Skeletal muscle tissue (tissue), 4 donors: ENCODE results near the gene NIPBL. TPM values are rescaled to one million over a fixed set of nuclear protein-coding genes. Genes with fewer than 3 reads are reported as not detected.
"Not testable (repeated sequence)": the region's sequence is repeated elsewhere in the genome, so short reads cannot be mapped to it uniquely, and the experiment has no call there.

Experiments used
- H3K27ac ChIP-seq: one replicate; pipeline ENCODE4 v1.7.0; 2013; ENCODE audit warnings: mild to moderate bottlenecking, low read depth, low read length, inconsistent platforms
- H3K27me3 ChIP-seq, 3 donors: one replicate each; pipeline ENCODE4 v1.7.0; 2013; ENCODE audit warnings: low read length in 3 of 3; ENCODE audit not compliant: control insufficient read depth in 3 of 3, insufficient read depth in 3 of 3
- H3K36me3 ChIP-seq, 3 donors: one replicate each; pipeline ENCODE4 v1.7.0; 2013; ENCODE audit warnings: low read length in 3 of 3; ENCODE audit not compliant: control insufficient read depth in 3 of 3, insufficient read depth in 3 of 3
- H3K4me1 ChIP-seq, 3 donors: one replicate each; pipeline ENCODE4 v1.7.0; 2013; ENCODE audit warnings: low read length in 3 of 3, mild to moderate bottlenecking in 3 of 3; ENCODE audit not compliant: control insufficient read depth in 3 of 3, insufficient read depth in 3 of 3
- H3K4me3 ChIP-seq, 3 donors: one replicate each; pipeline ENCODE4 v1.7.0; 2013; ENCODE audit warnings: low read length in 3 of 3
- H3K9ac ChIP-seq, 3 donors: one replicate each; pipeline ENCODE4 v1.7.0; 2013; ENCODE audit warnings: low read length in 3 of 3, mild to moderate bottlenecking in 3 of 3, moderate library complexity in 2 of 3, low read depth in 1 of 3
- H3K9me3 ChIP-seq, 3 donors: one replicate each; pipeline ENCODE4 v1.7.0; 2013; ENCODE audit warnings: low read length in 3 of 3; ENCODE audit not compliant: control insufficient read depth in 3 of 3
- total RNA-seq: library from RNA; depleted of rRNA; stranded (reverse); fragments of >200 nt; gene quantifications from one replicate; pipeline ENCODE4 v1.2.3, GENCODE V29; 2014
- donor health status: Osteomylitis.

Gene NIPBL
- total RNA-seq, 1 donor from 2014 or later = 36.5 TPM

DNA sequence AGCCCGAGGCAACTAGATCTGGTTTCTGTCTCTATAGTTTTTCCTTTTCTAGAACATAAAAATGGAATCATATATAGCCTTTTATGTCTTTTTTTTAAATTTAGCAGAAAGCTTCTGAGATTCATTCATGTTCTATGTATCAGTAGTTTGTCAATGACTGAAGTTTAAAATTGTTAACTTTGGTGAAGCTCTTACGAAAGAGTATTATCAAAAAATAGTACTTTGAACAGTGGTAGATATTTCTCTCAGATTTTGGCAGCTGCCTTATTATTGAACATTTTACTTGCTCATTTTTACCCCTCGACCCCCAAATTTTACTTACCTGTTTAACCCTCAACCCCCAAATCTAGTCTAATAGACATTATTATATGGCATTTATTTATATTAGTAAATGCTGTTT is 10.2 kb downstream of the NIPBL start:
- H3K27me3 ChIP-seq = no peaks in the 10 kb centered on the region
- no peak overlapping the region for H3K4me3 ChIP-seq
- H3K9ac ChIP-seq = peak overlapping the region in 2 of 3 donors; percentile 46 to 52
- peaks cover 11 to 21% (median 15%) of the 10 kb centered on the region in 3 donors for H3K4me1 ChIP-seq
- H3K27ac ChIP-seq = no peak overlapping the region
- H3K36me3 ChIP-seq = peaks cover 0 to 3% (median 0%) of the 10 kb centered on the region in 3 donors
- no peaks in the 10 kb centered on the region for H3K9me3 ChIP-seq

DNA sequence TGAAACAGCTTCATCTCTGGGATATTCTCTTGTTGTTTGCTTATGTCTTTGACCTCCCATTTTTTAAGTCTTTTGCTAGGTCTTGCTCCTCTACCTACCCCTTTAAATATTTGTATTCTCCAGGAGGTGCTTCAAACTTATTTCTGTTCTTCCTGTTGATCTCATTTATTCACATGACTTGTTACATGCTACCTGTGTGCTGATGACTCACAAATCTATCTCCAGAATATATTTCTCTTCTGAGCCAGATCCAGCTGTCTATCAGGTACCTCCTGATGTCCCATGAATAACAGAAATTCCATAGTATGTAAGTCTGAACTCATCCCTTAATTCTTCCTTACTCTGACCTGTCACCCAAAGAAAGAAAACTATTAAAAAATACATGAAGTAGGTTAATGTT is 11.0 kb downstream of the NIPBL start:
- Histone ChIP-seq H3K9ac (peak overlapping the region in 1 of 3 donors; percentile 46), H3K36me3 (peaks cover 0 to 3% (median 0%) of the 10 kb centered on the region in 3 donors), H3K4me3 (no peak overlapping the region), H3K4me1 (peaks cover 6 to 21% (median 15%) of the 10 kb centered on the region in 3 donors), H3K27ac (no peak overlapping the region), H3K9me3 (no peaks in the 10 kb centered on the region), H3K27me3 (no peaks in the 10 kb centered on the region)

DNA sequence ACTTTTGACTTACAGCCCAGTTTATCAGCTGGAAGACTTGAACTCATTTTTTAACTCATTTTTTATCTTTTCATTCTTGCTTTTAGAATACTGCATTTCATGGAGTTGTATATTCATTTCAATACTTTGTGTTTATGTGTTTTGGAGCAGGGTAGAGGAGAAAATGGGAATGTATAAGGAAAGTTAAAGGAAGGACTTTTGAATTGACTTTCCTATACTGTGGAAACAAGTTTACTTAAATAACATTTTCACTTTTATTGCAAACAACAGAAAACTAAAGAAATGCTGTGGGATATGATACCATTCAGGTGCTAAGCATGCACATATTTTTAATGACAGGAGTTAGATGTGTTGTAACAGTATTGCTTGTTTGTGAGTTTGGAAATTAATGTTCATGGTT is 11.7 kb downstream of the NIPBL start:
- Histone ChIP-seq H3K9ac (no peak overlapping the region), H3K9me3 (no peaks in the 10 kb centered on the region), H3K36me3 (peaks cover 0 to 3% (median 0%) of the 10 kb centered on the region in 3 donors), H3K4me3 (no peak overlapping the region), H3K4me1 (peaks cover 8 to 21% (median 15%) of the 10 kb centered on the region in 3 donors), H3K27ac (no peak overlapping the region), H3K27me3 (no peaks in the 10 kb centered on the region)

DNA sequence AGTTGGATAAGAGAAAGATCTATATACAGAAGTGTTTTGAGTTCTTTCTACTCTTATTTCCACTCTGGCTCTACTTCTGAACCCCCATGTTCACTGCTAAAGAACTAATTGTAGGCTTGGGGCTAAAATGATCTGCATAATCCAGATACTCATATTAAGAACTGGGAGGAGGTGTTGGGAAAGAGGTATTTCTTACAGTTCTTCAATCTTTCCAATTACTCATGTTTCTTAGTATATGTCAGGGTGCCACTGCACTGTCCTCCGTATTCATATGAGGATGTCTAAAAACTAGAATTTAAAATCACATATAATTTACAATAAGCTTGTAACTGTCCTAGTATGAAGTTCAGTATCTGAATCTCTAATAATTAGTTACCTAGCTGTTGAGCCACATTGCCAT is 12.7 kb downstream of the NIPBL start:
- Histone ChIP-seq H3K27me3 (no peaks in the 10 kb centered on the region), H3K4me1 (peaks cover 8 to 21% (median 15%) of the 10 kb centered on the region in 3 donors), H3K9ac (no peak overlapping the region), H3K36me3 (peaks cover 0 to 3% (median 0%) of the 10 kb centered on the region in 3 donors), H3K9me3 (no peaks in the 10 kb centered on the region), H3K4me3 (no peak overlapping the region), H3K27ac (no peak overlapping the region)

DNA sequence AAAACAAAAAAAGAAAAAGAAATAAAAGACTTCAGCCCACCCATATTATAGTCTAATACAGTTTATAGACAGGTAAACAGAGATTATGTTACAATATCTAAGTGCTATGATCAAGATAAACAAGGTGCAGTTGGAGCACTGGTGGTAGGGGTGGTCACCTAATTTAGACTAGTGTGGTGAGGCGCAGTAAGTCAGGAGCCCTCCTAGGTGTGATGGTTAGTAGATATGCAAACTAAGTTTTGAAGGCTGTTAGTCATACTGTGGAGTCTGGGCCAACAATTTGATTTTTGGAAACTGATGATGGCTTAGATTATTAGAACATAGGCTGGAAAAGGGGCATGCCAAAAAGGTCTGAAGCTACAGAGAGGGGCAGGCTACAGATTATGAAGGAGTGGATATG is 14.7 kb downstream of the NIPBL start:
- no peaks in the 10 kb centered on the region for H3K36me3 ChIP-seq
- H3K9ac ChIP-seq = no peak overlapping the region
- no peaks in the 10 kb centered on the region for H3K27me3 ChIP-seq
- no peak overlapping the region for H3K27ac ChIP-seq
- no peak overlapping the region for H3K4me3 ChIP-seq
- no peaks in the 10 kb centered on the region for H3K9me3 ChIP-seq
- H3K4me1 ChIP-seq = peaks cover 7 to 11% (median 8%) of the 10 kb centered on the region in 3 donors

DNA sequence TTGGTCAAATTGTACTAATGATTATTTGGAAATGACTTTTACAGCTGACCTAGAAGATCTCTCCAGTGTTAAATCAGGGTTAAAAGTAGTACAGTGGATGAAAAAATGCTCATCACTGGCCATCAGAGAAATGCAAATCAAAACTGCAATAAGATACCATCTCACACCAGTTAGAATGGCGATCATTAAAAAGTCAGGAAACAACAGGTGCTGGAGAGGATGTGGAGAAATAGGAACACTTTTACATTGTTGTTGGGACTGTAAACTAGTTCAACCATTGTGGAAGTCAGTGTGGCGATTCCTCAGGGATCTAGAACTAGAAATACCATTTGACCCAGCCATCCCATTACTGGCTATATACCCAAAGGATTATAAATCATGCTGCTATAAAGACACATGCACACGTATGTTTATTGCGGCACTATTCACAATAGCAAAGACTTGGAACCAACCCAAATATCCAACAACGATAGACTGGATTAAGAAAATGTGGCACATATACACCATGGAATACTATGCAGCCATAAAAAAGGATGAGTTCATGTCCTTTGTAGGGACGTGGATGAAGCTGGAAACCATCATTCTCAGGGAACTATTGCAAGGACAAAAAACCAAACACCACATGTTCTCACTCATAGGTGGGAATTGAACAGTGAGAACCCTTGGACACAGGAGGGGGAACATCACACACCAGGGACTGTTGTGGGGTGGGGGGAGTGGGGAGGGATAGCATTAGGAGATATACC is 15.7 kb downstream of the NIPBL start:
- H3K27me3 ChIP-seq, H3K36me3 ChIP-seq, H3K4me1 ChIP-seq, H3K9me3 ChIP-seq, H3K9ac ChIP-seq, H3K4me3 ChIP-seq, H3K27ac ChIP-seq: not testable (repeated sequence)

DNA sequence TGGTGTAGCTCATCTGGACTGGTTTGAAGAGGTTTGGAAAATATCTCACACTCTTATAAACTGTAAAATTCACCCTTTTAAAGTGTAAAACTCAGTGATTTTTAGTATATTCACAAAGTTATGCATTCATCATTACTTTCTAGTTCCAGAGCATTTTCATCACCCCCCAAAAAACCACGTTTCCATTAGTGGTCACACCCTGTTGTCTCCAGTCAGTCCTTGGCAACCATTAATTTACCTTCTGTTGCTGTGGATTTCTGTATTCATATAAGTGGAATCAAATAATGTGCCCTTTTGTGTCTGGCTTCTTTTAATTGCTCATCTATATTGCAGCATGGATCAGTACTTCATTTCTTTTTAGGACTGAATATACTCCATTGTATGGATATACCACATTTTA is 18.4 kb downstream of the NIPBL start:
- no peak overlapping the region for H3K27ac ChIP-seq
- no peaks in the 10 kb centered on the region for H3K27me3 ChIP-seq
- peaks cover 0 to 6% (median 4%) of the 10 kb centered on the region in 3 donors for H3K4me1 ChIP-seq
- H3K9me3 ChIP-seq = no peaks in the 10 kb centered on the region
- no peak overlapping the region for H3K9ac ChIP-seq
- H3K4me3 ChIP-seq = no peak overlapping the region
- H3K36me3 ChIP-seq = no peaks in the 10 kb centered on the region

DNA sequence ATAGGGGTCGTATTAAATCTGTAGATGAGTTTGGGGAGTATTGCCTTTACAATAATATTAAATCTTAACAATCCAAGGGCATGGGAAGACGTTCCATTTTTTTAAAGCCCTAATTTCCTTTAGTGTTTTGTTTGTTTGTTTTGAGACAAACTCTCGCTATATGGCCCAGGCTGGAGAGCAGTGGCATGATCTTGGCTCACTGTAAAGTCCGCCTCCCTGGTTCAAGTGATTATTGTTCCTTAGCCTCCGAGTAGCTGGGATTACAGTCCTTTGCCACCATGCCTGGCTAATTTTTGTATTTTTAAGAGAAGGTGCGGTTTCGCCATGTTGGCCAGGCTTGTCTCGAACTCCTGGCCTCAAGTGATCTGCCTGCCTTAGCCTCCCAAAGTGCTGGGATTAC is 19.9 kb downstream of the NIPBL start:
- H3K27ac ChIP-seq = no peak overlapping the region
- no peak overlapping the region for H3K9ac ChIP-seq
- no peaks in the 10 kb centered on the region for H3K9me3 ChIP-seq
- H3K4me1 ChIP-seq = peaks cover 0 to 9% (median 6%) of the 10 kb centered on the region in 3 donors
- H3K27me3 ChIP-seq = no peaks in the 10 kb centered on the region
- H3K36me3 ChIP-seq = no peaks in the 10 kb centered on the region
- no peak overlapping the region for H3K4me3 ChIP-seq

DNA sequence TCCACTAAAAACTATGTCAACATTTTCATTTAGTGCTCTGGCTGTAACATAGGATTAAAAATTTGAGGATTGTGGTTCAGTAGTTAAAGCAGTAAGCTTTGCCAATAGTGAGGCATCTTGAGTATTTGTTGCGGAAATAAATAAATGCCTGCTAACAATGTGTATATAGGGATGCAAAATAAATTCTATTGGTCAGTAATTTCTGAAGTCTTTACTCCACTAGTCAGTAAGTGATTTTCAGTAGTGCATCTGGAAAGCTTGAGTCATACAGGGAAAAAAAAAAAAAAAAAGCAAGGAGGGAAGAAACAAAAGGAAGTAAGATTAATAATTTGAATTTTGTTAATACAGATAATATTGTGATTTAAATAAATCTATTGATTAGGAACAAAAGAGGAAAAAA is 21.0 kb downstream of the NIPBL start:
- no peaks in the 10 kb centered on the region for H3K27me3 ChIP-seq
- H3K36me3 ChIP-seq = no peaks in the 10 kb centered on the region
- H3K27ac ChIP-seq = no peak overlapping the region
- H3K9ac ChIP-seq = no peak overlapping the region
- H3K4me3 ChIP-seq = no peak overlapping the region
- H3K9me3 ChIP-seq = peaks cover 0 to 3% (median 3%) of the 10 kb centered on the region in 3 donors
- H3K4me1 ChIP-seq = peaks cover 0 to 9% (median 6%) of the 10 kb centered on the region in 3 donors

DNA sequence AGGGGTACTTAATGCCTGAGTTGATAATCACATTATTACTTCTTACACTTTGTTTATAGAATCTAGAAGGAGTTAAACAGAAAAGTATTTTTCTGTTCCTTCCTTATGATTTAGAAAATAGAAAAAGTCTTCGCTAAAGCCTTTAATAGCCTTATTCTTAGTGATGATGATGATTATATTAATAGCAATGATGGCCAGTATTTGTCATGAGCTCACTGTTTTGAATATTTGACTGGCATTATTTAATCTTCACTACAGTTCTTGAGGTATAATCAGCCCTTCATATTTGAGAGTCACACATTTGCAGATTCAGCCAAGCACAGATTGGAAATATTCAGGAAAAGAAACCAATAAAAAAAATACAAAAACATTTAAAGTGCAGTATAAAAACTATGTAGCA is 23.3 kb downstream of the NIPBL start:
- no peaks in the 10 kb centered on the region for H3K36me3 ChIP-seq
- no peak overlapping the region for H3K9ac ChIP-seq
- no peak overlapping the region for H3K27ac ChIP-seq
- H3K9me3 ChIP-seq = peaks cover 0 to 3% (median 3%) of the 10 kb centered on the region in 3 donors
- H3K27me3 ChIP-seq = no peaks in the 10 kb centered on the region
- H3K4me3 ChIP-seq = no peak overlapping the region
- peaks cover 5 to 9% (median 7%) of the 10 kb centered on the region in 3 donors for H3K4me1 ChIP-seq
